ENCODE results near the gene RET.

The RET gene

DNA sequence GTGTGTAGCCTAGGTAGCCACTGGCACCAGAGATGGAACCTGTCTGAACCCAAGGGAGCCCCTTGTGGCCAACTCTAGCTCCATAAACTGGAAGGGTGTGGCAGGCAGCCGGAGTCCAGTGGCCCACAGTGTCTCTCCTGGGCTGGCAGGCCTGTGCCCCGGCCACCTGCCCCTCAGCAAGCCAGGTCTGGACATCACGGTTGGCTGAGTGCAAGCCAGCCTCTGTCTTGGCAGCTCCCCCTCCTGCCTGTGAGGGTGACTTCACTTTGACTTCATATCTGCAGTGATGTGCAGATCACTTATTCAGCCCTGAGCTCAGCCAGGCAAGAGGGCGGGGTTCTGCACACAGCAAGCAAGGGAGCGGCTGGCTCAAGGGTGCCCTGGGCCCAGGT is 1.3 kb upstream of the RET start:
- no peaks in the 10 kb centered on the region for H3K36me3 ChIP-seq (replicated peaks; ENCODE audit: low read depth, low read length)
- H3K4me1 ChIP-seq (ENCODE audit: low read length): no peaks in the 10 kb centered on the region
- TF ChIP-seq EZH2phosphoT487 (IDR thresholded peaks at IDR 0.05; ENCODE audit: low read depth): no peak
- TF ChIP-seq CTCF (IDR thresholded peaks at IDR 0.05; ENCODE audit: low read depth, low read length): peak; percentile 15; the same call in 1 of the 2 replicates
- H3K9ac ChIP-seq (ENCODE audit: low read length): no peak overlapping the region
- no peak overlapping the region for H3K27ac ChIP-seq (ENCODE audit: low read length)
- H3K4me3 ChIP-seq (ENCODE audit: low read length): no peak overlapping the region
- H3K27me3 ChIP-seq (ENCODE audit: low read depth, low read length): no peaks in the 10 kb centered on the region
- H3K9me3 ChIP-seq (ENCODE audit: insufficient read depth, low read length): no peaks in the 10 kb centered on the region
- H4K20me1 ChIP-seq (ENCODE audit: insufficient read depth, low read length): no peaks in the 10 kb centered on the region
- no peaks in the 10 kb centered on the region for H3K79me2 ChIP-seq (ENCODE audit: low read length)
- H2AFZ ChIP-seq (ENCODE audit: low read depth, low read length): no peak overlapping the region
- no peak overlapping the region for H3K4me2 ChIP-seq (ENCODE audit: low read length)

DNA sequence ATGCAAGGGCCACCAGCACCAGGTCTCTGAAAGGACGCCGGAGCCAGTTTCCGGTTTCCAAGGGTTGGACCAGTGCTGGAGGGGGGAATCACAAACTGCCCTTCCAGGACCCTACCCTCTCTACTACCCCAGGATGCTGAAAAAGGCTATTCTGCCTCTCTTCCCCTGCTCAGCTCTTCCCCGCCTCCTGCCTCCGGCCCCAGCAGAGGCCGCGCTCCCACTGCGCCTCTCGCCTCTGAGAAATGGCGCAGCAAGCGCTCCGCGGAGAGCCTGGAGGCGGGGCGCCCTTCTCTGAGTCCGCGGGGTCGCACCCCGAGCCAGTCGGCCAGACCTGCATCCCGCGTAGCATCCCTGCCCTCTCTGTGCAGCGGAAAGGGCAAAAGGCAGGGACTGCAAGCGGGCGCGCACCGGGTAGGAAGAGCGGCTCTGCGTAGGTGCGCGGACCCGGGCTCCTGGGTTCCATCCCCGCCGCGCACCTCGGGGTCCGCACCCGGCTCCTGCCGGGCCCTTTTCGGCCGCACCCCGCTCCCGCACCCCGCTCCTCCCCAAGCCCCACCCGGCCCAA is 476 bp upstream of the RET start:
- H3K79me2 ChIP-seq (ENCODE audit: low read length): no peaks in the 10 kb centered on the region
- H3K4me3 ChIP-seq (ENCODE audit: low read length): no peak overlapping the region
- H3K4me1 ChIP-seq (ENCODE audit: low read length): no peaks in the 10 kb centered on the region
- no peak overlapping the region for H3K4me2 ChIP-seq (ENCODE audit: low read length)
- no peaks in the 10 kb centered on the region for H3K27me3 ChIP-seq (ENCODE audit: low read depth, low read length)
- no peaks in the 10 kb centered on the region for H4K20me1 ChIP-seq (ENCODE audit: insufficient read depth, low read length)
- no peak overlapping the region for H3K27ac ChIP-seq (ENCODE audit: low read length)
- no peak overlapping the region for H2AFZ ChIP-seq (ENCODE audit: low read depth, low read length)
- H3K9ac ChIP-seq (ENCODE audit: low read length): no peak overlapping the region
- no peaks in the 10 kb centered on the region for H3K36me3 ChIP-seq (replicated peaks; ENCODE audit: low read depth, low read length)
- no peaks in the 10 kb centered on the region for H3K9me3 ChIP-seq (ENCODE audit: insufficient read depth, low read length)
- TF ChIP-seq EZH2phosphoT487 (IDR thresholded peaks at IDR 0.05; ENCODE audit: low read depth) (no peak), CTCF (IDR thresholded peaks at IDR 0.05; ENCODE audit: low read depth, low read length) (no peak)

DNA sequence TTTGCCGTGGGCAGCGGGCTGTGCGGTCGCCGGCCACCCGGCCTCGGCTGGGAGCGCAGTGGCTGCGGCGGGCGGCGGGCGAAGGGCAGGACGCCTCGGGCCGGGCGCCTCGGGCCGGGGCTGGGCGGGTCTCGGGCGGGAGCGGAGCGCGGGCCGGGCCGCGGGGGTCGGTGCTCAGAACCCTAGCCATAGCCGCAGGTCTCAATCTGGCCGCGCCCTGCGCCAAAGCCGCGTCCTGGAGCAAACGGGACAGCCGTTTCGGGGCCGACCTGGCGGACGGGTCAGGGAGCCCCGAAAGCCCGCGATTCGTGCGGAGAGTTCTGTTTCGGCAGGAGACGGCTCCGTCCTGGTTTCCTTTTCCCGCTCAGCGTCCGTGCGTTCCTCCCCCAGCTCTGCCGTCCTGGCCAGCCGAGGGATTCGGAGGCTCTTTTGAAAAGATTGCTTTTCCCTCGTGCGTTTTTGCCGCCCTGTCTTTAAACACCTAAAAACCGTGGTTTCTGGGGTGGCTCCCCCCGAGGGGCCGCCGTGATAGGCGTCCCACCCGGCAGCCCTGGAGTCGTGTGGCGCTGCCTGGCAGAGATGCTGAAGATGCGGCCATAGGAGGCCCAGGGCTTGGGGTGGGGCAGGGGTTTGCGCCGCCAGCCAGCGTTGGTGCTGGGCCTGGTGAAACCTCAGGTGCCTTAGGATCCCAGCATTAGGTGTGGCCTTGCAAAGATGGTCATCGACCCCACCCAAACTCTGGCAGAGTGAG is 727 bp downstream of the RET start:
- Histone ChIP-seq H3K79me2 (ENCODE audit: low read length) (no peaks in the 10 kb centered on the region), H4K20me1 (ENCODE audit: insufficient read depth, low read length) (no peaks in the 10 kb centered on the region), H3K36me3 (replicated peaks; ENCODE audit: low read depth, low read length) (no peaks in the 10 kb centered on the region), H3K27ac (ENCODE audit: low read length) (no peak overlapping the region), H3K4me1 (ENCODE audit: low read length) (no peaks in the 10 kb centered on the region), H3K4me3 (ENCODE audit: low read length) (no peak overlapping the region), H3K4me2 (ENCODE audit: low read length) (no peak overlapping the region), H3K27me3 (ENCODE audit: low read depth, low read length) (no peaks in the 10 kb centered on the region), H3K9me3 (ENCODE audit: insufficient read depth, low read length) (no peaks in the 10 kb centered on the region), H3K9ac (ENCODE audit: low read length) (no peak overlapping the region), H2AFZ (ENCODE audit: low read depth, low read length) (no peak overlapping the region)
- TF ChIP-seq CTCF (IDR thresholded peaks at IDR 0.05; ENCODE audit: low read depth, low read length): no peak
- TF ChIP-seq EZH2phosphoT487 (IDR thresholded peaks at IDR 0.05; ENCODE audit: low read depth): no peak

GRCh38 chr10:43078175-43078985 is 1.5 kb downstream of the RET start:
- H3K79me2 ChIP-seq (ENCODE audit: low read length): no peaks in the 10 kb centered on the region
- H3K9ac ChIP-seq (ENCODE audit: low read length): no peak overlapping the region
- no peak overlapping the region for H3K4me3 ChIP-seq (ENCODE audit: low read length)

More at GRCh38 chr10:43078175-43078985, 1.5 kb downstream of the RET start:
- no peak overlapping the region for H3K4me2 ChIP-seq (ENCODE audit: low read length)
- no peak overlapping the region for H2AFZ ChIP-seq (ENCODE audit: low read depth, low read length)
- no peaks in the 10 kb centered on the region for H4K20me1 ChIP-seq (ENCODE audit: insufficient read depth, low read length)
- H3K36me3 ChIP-seq (replicated peaks; ENCODE audit: low read depth, low read length): no peaks in the 10 kb centered on the region
- peaks cover under 1% of the 10 kb centered on the region; the same call in 1 of the 2 replicates for H3K4me1 ChIP-seq (ENCODE audit: low read length)
- H3K27ac ChIP-seq (ENCODE audit: low read length): no peak overlapping the region
- TF ChIP-seq CTCF (IDR thresholded peaks at IDR 0.05; ENCODE audit: low read depth, low read length): no peak
- no peak for TF ChIP-seq EZH2phosphoT487 (IDR thresholded peaks at IDR 0.05; ENCODE audit: low read depth)
- H3K9me3 ChIP-seq (ENCODE audit: insufficient read depth, low read length): no peaks in the 10 kb centered on the region
- H3K27me3 ChIP-seq (ENCODE audit: low read depth, low read length): no peaks in the 10 kb centered on the region

Data from OCI-LY3 (cell line).